ENCODE results near the gene KLHL3. TPM values are rescaled to one million over a fixed set of nuclear protein-coding genes. Genes with fewer than 3 reads are reported as not detected.

Gene KLHL3
- total and polyA plus RNA-seq, 2 experiments from 2014 or later = 4.9 to 10.8 TPM

GRCh38 chr5:137659209-137659608 lies 76.7 kb downstream of the KLHL3 start (continued):
- TF ChIP-seq, protein P1, sequence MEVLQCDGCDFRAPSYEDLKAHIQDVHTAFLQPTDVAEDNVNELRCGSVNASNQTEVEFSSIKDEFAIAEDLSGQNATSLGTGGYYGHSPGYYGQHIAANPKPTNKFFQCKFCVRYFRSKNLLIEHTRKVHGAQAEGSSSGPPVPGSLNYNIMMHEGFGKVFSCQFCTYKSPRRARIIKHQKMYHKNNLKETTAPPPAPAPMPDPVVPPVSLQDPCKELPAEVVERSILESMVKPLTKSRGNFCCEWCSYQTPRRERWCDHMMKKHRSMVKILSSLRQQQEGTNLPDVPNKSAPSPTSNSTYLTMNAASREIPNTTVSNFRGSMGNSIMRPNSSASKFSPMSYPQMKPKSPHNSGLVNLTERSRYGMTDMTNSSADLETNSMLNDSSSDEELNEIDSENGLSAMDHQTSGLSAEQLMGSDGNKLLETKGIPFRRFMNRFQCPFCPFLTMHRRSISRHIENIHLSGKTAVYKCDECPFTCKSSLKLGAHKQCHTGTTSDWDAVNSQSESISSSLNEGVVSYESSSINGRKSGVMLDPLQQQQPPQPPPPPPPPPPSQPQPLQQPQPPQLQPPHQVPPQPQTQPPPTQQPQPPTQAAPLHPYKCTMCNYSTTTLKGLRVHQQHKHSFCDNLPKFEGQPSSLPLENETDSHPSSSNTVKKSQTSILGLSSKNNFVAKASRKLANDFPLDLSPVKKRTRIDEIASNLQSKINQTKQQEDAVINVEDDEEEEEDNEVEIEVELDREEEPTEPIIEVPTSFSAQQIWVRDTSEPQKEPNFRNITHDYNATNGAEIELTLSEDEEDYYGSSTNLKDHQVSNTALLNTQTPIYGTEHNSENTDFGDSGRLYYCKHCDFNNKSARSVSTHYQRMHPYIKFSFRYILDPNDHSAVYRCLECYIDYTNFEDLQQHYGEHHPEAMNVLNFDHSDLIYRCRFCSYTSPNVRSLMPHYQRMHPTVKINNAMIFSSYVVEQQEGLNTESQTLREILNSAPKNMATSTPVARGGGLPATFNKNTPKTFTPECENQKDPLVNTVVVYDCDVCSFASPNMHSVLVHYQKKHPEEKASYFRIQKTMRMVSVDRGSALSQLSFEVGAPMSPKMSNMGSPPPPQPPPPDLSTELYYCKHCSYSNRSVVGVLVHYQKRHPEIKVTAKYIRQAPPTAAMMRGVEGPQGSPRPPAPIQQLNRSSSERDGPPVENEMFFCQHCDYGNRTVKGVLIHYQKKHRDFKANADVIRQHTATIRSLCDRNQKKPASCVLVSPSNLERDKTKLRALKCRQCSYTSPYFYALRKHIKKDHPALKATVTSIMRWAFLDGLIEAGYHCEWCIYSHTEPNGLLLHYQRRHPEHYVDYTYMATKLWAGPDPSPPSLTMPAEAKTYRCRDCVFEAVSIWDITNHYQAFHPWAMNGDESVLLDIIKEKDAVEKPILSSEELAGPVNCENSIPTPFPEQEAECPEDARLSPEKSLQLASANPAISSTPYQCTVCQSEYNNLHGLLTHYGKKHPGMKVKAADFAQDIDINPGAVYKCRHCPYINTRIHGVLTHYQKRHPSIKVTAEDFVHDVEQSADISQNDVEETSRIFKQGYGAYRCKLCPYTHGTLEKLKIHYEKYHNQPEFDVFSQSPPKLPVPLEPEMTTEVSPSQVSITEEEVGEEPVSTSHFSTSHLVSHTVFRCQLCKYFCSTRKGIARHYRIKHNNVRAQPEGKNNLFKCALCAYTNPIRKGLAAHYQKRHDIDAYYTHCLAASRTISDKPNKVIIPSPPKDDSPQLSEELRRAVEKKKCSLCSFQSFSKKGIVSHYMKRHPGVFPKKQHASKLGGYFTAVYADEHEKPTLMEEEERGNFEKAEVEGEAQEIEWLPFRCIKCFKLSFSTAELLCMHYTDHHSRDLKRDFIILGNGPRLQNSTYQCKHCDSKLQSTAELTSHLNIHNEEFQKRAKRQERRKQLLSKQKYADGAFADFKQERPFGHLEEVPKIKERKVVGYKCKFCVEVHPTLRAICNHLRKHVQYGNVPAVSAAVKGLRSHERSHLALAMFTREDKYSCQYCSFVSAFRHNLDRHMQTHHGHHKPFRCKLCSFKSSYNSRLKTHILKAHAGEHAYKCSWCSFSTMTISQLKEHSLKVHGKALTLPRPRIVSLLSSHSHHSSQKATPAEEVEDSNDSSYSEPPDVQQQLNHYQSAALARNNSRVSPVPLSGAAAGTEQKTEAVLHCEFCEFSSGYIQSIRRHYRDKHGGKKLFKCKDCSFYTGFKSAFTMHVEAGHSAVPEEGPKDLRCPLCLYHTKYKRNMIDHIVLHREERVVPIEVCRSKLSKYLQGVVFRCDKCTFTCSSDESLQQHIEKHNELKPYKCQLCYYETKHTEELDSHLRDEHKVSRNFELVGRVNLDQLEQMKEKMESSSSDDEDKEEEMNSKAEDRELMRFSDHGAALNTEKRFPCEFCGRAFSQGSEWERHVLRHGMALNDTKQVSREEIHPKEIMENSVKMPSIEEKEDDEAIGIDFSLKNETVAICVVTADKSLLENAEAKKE (CRISPR knock-in tag; IDR thresholded peaks at IDR 0.05) = no peak
- TF ChIP-seq EZH2phosphoT487 (IDR thresholded peaks at IDR 0.05; ENCODE audit: unreplicated experiment) (no peak), EZH2 (IDR thresholded peaks at IDR 0.05; ENCODE audit: low read depth, unreplicated experiment) (no peak), CTCF (conservative IDR thresholded peaks at IDR 0.05; ENCODE audit: low read depth in 2 of 2) (no peak), POLR2AphosphoS5 (IDR thresholded peaks at IDR 0.05; ENCODE audit: low read depth) (no peak)

- TF ChIP-seq EZH2phosphoT487 (IDR thresholded peaks at IDR 0.05; ENCODE audit: unreplicated experiment) = no peak
- H3F3A ChIP-seq (replicated peaks; ENCODE audit: low read depth) = no peaks in the 10 kb centered on the region
- no peaks in the 10 kb centered on the region for H4K20me1 ChIP-seq (replicated peaks; ENCODE audit: insufficient read depth)
- DNase-seq (ENCODE audit: low spot score) (no peak), ATAC-seq (no peak)
- H3K9me2 ChIP-seq (ENCODE audit: insufficient read depth) = no peaks in the 10 kb centered on the region
- peaks cover 4% of the 10 kb centered on the region; the same call in 1 of the 2 replicates for H3K4me1 ChIP-seq (ENCODE audit: insufficient read depth)
- Mint-ChIP-seq H3K27ac (no peak overlapping the region), H3K9me3 (no peaks in the 10 kb centered on the region), H3K4me3 (no peak overlapping the region), H3K27me3 (ENCODE audit: insufficient read depth, low read depth, poor library complexity) (no peaks in the 10 kb centered on the region), H3K36me3 (ENCODE audit: low read depth) (peaks cover 7% of the 10 kb centered on the region; the same call in 1 of the 3 replicates), H3K4me1 (peaks cover 8% of the 10 kb centered on the region; the same call in 2 of the 3 replicates)
- H2AFZ ChIP-seq = no peak overlapping the region
- H3K27ac ChIP-seq (ENCODE audit: low read depth) = no peak overlapping the region
- H3K4me2 ChIP-seq = no peak overlapping the region
- no peaks in the 10 kb centered on the region; the same call in 1 of the 2 replicates for H3K36me3 ChIP-seq (ENCODE audit: insufficient read depth)
- H3K27me3 ChIP-seq (ENCODE audit: insufficient read depth) = no peaks in the 10 kb centered on the region
- H3K4me3 ChIP-seq = no peak overlapping the region
- H3K79me2 ChIP-seq (replicated peaks; ENCODE audit: insufficient read depth) = no peaks in the 10 kb centered on the region
Measured at GRCh38 chr5:137658324-137658723, 77.6 kb downstream of the KLHL3 start.

Data from GM23338 (cell line).